ENCODE results near the gene ZNF511.

DNA sequence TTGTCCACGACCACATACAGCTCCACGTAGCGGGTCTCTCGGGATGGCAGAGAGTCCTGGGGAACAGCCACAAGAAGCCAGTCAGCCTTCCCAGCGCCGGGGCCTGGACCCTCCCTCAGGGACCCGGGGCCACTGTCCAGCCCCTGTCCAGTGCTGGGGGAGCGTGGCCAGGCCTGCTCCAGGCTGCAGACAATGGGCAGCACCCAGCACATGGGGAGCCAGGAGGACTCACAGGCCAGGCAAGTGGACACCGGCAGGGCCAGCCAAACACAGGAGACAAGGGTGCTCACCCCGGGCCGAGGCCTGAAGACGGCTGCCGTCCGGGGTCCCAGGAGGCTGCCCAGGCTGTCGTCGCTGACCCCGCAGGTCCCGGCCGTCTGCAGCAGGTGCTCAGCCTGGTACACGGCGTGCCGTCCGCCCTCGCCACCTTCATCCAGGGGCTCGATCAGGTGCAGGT lies 35.7 kb upstream of the ZNF511 start:
- TF ChIP-seq GATA2 (IDR thresholded peaks at IDR 0.05; ENCODE audit: low read depth, low read length) = no peak
- no peak for TF ChIP-seq GATA3 (IDR thresholded peaks at IDR 0.05; ENCODE audit: low read depth, low read length)

Data from SH-SY5Y (cell line).